Testis (tissue), 3 donors: Measurements from ENCODE around the gene FAM228B. TPM values are rescaled to one million over a fixed set of nuclear protein-coding genes. Genes with fewer than 3 reads are reported as not detected.

Experiments used
- DNase-seq: peaks from one replicate; pipeline ENCODE4 v3.0.0-alpha.2; 2019
- H3K27ac ChIP-seq, 2 donors: fragments of 200-600 bp; sonication (generic); one replicate each; pipeline ENCODE4 v1.5.1; 2019
- H3K27me3 ChIP-seq: fragments of 200-600 bp; sonication (generic); one replicate; pipeline ENCODE4 v1.5.1; 2019
- H3K36me3 ChIP-seq: fragments of 200-600 bp; sonication (generic); one replicate; pipeline ENCODE4 v1.5.1; 2017; ENCODE audit warnings: low read depth; ENCODE audit errors: missing control alignments
- H3K4me1 ChIP-seq: fragments of 200-600 bp; sonication (generic); one replicate; pipeline ENCODE4 v1.5.1; 2019
- H3K4me3 ChIP-seq, 2 donors: fragments of 200-600 bp; sonication (generic); one replicate each; pipeline ENCODE4 v1.5.1; 2017 to 2019
- H3K9me3 ChIP-seq: fragments of 200-600 bp; sonication (generic); one replicate; pipeline ENCODE4 v1.5.1; 2017
- CTCF ChIP-seq, 3 experiments: fragments of 450-650 bp in 2 of 3; fragments of 200-600 bp in 1 of 3; sonication (generic) in 1 of 3; IDR thresholded peaks; one replicate each; pipeline ENCODE4 v1.5.1; 2016 to 2019; ENCODE audit warnings: antibody characterized with exemption in 3 of 3, mild to moderate bottlenecking in 2 of 3, moderate library complexity in 1 of 3
- POLR2A ChIP-seq: fragments of 450-650 bp; IDR thresholded peaks from one replicate; pipeline ENCODE4 v1.6.1; 2017; ENCODE audit warnings: antibody characterized with exemption, mild to moderate bottlenecking, moderate library complexity
- WGBS, 2 donors: methylation state at CpG; one replicate each; pipeline ENCODE4 v1.1.5; 2018; 5-methylcytosine and 5-hydroxymethylcytosine counted together
- intact Hi-C: fragments of 100-400 bp; cut with DNase I; formaldehyde crosslinking; loops from one replicate; pipeline ENCODE4 v1.15.1; 2023; ENCODE audit warnings: low total_unique reads
- polyA plus RNA-seq: library from polyadenylated mRNA; stranded (reverse); fragments of 350-450 nt; fragmentation: Illumina TruSeq; extraction: RNeasy Lipid Tissue Mini Kit (QIAGEN cat#74804); gene quantifications from one replicate; pipeline ENCODE4 v1.2.3, GENCODE V29; 2014; ENCODE audit warnings: low read depth, low replicate concordance; ENCODE audit not compliant: insufficient read depth
- total RNA-seq, 2 donors: library from RNA; depleted of rRNA; stranded (reverse); fragments of >200 nt; gene quantifications; one replicate each; pipeline ENCODE4 v1.2.3, GENCODE V29; 2016

Gene FAM228B
- total and polyA plus RNA-seq, 3 donors from 2014 or later = 45.3 to 56.2 (median 47.1) TPM

GRCh38 chr2:24162494-24162893 is 39.2 kb downstream of the FAM228B start:
- 95 to 100% methylated on average over 1 of the region's 1 CpG for WGBS, 2 donors
- no peaks in the 10 kb centered on the region for H3K4me1 ChIP-seq
- intact Hi-C loops = no loop called here

GRCh38 chr2:24163186-24163585 is 39.9 kb downstream of the FAM228B start:
- TF ChIP-seq CTCF (IDR thresholded peaks at IDR 0.05) = no peak
- TF ChIP-seq POLR2A = no peak
- 58 to 59% methylated on average over 3 of the region's 3 CpGs for WGBS, 2 donors
- no peaks in the 10 kb centered on the region for H3K36me3 ChIP-seq
- DNase-seq = no peak
- no peak overlapping the region for H3K27ac ChIP-seq
- no peaks in the 10 kb centered on the region for H3K4me1 ChIP-seq
- H3K27me3 ChIP-seq = no peaks in the 10 kb centered on the region
- intact Hi-C loops = no loop called here
- H3K4me3 ChIP-seq = no peak overlapping the region
- H3K9me3 ChIP-seq = no peaks in the 10 kb centered on the region

More at GRCh38 chr2:24162494-24162893, 39.2 kb downstream of the FAM228B start:
- no peak for TF ChIP-seq POLR2A
- TF ChIP-seq CTCF (IDR thresholded peaks at IDR 0.05) = no peak
- Histone ChIP-seq H3K36me3 (no peaks in the 10 kb centered on the region), H3K27me3 (no peaks in the 10 kb centered on the region), H3K4me3 (no peak overlapping the region), H3K27ac (no peak overlapping the region), H3K9me3 (no peaks in the 10 kb centered on the region)
- DNase-seq = no peak

DNA sequence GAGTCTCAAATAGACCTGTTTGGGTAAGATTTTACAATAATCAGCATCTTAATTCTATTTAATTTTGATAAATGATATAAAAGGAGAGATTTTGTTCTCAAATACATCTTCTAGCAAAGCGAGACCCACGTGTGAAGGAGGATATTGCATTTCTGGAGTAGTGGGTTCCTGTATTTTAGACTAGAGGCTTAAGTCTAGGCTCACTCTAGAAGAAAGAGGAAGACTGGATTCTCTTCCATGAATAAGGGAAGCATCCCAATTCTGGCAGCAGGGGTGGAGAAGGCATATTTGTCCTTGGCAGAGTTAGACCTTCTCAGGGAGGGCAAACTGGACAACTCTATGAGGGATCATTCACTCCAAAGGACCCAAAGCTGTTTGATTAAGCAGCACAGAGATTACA is 40.3 kb downstream of the FAM228B start:
- no peak overlapping the region for H3K27ac ChIP-seq
- no peak for TF ChIP-seq POLR2A
- TF ChIP-seq CTCF (IDR thresholded peaks at IDR 0.05) = no peak
- intact Hi-C loops = no loop called here
- H3K9me3 ChIP-seq = no peaks in the 10 kb centered on the region
- no peaks in the 10 kb centered on the region for H3K36me3 ChIP-seq
- 93 to 95% methylated on average over 2 of the region's 2 CpGs for WGBS, 2 donors
- DNase-seq = no peak
- H3K4me1 ChIP-seq = no peaks in the 10 kb centered on the region
- no peak overlapping the region for H3K4me3 ChIP-seq
- no peaks in the 10 kb centered on the region for H3K27me3 ChIP-seq

DNA sequence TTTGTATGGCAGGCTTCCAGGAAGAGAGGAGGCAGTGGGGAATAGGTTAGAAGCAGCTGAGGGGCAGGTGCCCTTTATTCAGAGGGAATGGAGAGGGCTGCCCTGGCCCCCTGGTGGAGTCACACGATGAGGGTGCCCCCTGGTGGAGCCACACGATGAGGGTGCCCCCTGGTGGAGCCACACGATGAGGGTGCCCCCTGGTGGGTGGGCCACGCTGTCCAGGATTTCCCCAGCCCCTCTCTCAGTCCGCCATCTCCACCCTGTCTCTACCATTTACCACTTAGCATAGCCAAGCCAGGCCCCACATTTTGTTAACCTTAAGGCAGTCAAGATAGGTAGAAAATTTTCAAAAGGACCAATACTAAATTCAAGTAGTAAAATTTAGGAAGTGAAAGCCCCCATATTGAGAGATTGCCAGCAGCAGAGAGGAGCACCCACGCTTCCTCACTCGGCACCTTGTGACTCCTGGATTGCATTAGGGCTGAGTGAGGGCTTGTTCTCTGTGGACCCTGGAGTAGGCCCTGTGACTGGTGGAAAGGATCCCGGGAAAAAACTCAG is 41.2 kb downstream of the FAM228B start:
- intact Hi-C loops = no loop called here
- no peaks in the 10 kb centered on the region for H3K9me3 ChIP-seq
- no peaks in the 10 kb centered on the region for H3K4me1 ChIP-seq
- H3K27ac ChIP-seq = no peak overlapping the region
- no peaks in the 10 kb centered on the region for H3K27me3 ChIP-seq
- no peaks in the 10 kb centered on the region for H3K36me3 ChIP-seq
- no peak overlapping the region for H3K4me3 ChIP-seq
- 55 to 86% methylated on average over 6 to 8 of the region's 8 CpGs for WGBS, 2 donors
- peak; percentile 25 for DNase-seq
- TF ChIP-seq CTCF (IDR thresholded peaks at IDR 0.05) = peak in 1 of 3 experiments; percentile 21
- no peak for TF ChIP-seq POLR2A

GRCh38 chr2:24169023-24169422 is 45.8 kb downstream of the FAM228B start:
- no peaks in the 10 kb centered on the region for H3K27me3 ChIP-seq
- intact Hi-C loops = no loop called here
- H3K36me3 ChIP-seq = no peaks in the 10 kb centered on the region
- no peaks in the 10 kb centered on the region for H3K9me3 ChIP-seq
- no peak overlapping the region for H3K4me3 ChIP-seq
- TF ChIP-seq CTCF (IDR thresholded peaks at IDR 0.05) (no peak), POLR2A (no peak)
- H3K4me1 ChIP-seq = no peaks in the 10 kb centered on the region
- no peak overlapping the region for H3K27ac ChIP-seq
- WGBS, 2 donors = 83 to 94% methylated on average over 5 of the region's 5 CpGs
- no peak for DNase-seq
